ENCODE data around the gene WDR1.

The WDR1 gene

DNA sequence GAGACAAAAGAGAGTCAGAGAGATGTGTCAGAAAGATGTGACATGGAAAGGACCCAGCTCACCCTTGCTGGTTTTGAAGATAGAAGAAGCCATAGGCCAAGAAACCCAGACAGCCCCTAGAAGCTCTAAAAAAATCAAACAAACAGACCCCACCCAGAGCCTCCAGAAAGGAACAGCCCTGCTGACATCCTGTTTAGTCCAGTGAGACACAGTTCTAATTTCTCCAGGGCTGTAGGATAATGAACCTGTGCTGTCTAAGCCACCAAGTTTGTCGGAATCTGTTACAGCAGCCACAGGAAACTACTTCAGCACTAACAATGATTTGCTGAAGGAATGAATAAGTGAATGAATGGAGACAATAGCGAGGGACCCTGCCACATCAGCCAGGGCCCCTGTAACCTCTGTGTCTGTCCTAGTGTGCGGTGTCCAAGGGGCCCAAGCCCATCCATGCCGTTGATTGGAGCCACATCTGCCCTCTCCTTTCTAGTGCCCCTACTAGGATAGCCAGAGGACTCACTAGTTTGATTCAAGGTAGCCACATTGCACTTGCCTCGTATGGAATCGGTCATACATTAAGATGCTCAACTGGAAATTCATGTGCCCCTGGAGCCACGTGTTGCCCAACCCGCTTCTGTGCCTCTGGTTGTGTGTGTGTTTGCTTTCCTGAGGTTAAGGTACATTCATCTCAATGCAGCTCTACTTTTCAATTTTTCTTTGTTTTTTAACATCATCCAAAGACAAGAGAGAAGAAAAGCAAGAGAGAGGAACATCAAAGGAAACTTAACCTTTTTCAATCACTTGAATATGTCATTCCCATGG is 62.8 kb downstream of the WDR1 start:
- no peaks in the 10 kb centered on the region for H3F3A ChIP-seq (ENCODE audit: control insufficient read depth, insufficient read depth)
- no peaks in the 10 kb centered on the region for H3K36me3 ChIP-seq (ENCODE audit: control insufficient read depth, low read length)
- no peak overlapping the region for H3K27ac ChIP-seq (ENCODE audit: low read depth, low read length)
- no peaks in the 10 kb centered on the region for H3K27me3 ChIP-seq (ENCODE audit: control insufficient read depth, low read length)
- H3K9me3 ChIP-seq (ENCODE audit: control insufficient read depth, insufficient read depth, low read length) = no peaks in the 10 kb centered on the region
- no peak for TF ChIP-seq EZH2phosphoT487 (IDR thresholded peaks at IDR 0.05; ENCODE audit: borderline replicate concordance, low read length)
- TF ChIP-seq, protein P1, sequence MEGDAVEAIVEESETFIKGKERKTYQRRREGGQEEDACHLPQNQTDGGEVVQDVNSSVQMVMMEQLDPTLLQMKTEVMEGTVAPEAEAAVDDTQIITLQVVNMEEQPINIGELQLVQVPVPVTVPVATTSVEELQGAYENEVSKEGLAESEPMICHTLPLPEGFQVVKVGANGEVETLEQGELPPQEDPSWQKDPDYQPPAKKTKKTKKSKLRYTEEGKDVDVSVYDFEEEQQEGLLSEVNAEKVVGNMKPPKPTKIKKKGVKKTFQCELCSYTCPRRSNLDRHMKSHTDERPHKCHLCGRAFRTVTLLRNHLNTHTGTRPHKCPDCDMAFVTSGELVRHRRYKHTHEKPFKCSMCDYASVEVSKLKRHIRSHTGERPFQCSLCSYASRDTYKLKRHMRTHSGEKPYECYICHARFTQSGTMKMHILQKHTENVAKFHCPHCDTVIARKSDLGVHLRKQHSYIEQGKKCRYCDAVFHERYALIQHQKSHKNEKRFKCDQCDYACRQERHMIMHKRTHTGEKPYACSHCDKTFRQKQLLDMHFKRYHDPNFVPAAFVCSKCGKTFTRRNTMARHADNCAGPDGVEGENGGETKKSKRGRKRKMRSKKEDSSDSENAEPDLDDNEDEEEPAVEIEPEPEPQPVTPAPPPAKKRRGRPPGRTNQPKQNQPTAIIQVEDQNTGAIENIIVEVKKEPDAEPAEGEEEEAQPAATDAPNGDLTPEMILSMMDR (IDR thresholded peaks at IDR 0.05; ENCODE audit: low read depth, low read length, poor library complexity, severe bottlenecking) = no peak
- no peaks in the 10 kb centered on the region for H4K20me1 ChIP-seq (ENCODE audit: control insufficient read depth, insufficient read depth, low read depth, low read length)
- H3K9me2 ChIP-seq (replicated peaks; ENCODE audit: control insufficient read depth, low read length) = no peaks in the 10 kb centered on the region
- no peaks in the 10 kb centered on the region for H3K79me2 ChIP-seq (ENCODE audit: control insufficient read depth, low read length)
- no peak overlapping the region for H3K4me3 ChIP-seq (ENCODE audit: low read length)
- H3K4me2 ChIP-seq (ENCODE audit: low read length) = no peak overlapping the region
- peaks cover 21% of the 10 kb centered on the region for H3K4me1 ChIP-seq (ENCODE audit: control insufficient read depth, low read length)

DNA sequence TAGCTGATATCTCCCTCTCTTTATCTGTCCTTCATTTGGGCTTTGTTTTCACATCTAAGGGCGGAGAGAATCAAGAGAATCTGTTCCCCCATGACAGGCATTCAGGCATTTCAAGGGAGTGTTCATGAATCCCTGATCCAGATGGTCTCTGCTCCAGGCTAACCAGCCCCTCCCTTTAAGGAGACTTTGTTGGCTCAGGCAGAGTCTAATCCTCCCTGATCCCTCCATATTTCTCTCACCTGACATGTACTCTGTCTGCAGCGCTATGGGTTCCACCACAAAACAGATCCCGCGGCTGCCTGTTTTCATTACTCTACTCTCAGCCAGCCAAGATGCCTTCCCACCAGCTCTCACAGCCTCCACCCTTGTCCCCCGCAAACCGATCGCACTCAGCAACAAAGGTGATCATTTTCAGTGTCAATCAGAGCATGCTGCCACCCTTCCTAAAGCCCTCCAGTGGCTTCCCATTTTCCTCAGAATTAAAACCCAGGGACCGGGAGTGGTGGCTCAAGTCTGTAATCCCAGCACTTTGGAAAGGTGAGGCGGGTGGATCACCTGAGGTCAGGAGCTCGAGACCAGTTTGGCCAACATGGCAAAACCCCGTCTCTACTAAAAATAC is 65.0 kb downstream of the WDR1 start:
- TF ChIP-seq, protein P1 (IDR thresholded peaks at IDR 0.05; ENCODE audit: low read depth, low read length, poor library complexity, severe bottlenecking) = no peak
- no peak for TF ChIP-seq EZH2phosphoT487 (IDR thresholded peaks at IDR 0.05; ENCODE audit: borderline replicate concordance, low read length)
- Histone ChIP-seq H3K4me3 (ENCODE audit: low read length) (no peak overlapping the region), H3K9me2 (replicated peaks; ENCODE audit: control insufficient read depth, low read length) (no peaks in the 10 kb centered on the region), H3F3A (ENCODE audit: control insufficient read depth, insufficient read depth) (no peaks in the 10 kb centered on the region), H3K4me1 (ENCODE audit: control insufficient read depth, low read length) (peaks cover 26% of the 10 kb centered on the region), H4K20me1 (ENCODE audit: control insufficient read depth, insufficient read depth, low read depth, low read length) (no peaks in the 10 kb centered on the region), H3K27me3 (ENCODE audit: control insufficient read depth, low read length) (no peaks in the 10 kb centered on the region), H3K36me3 (ENCODE audit: control insufficient read depth, low read length) (no peaks in the 10 kb centered on the region), H3K27ac (ENCODE audit: low read depth, low read length) (no peak overlapping the region), H3K9me3 (ENCODE audit: control insufficient read depth, insufficient read depth, low read length) (no peaks in the 10 kb centered on the region), H3K4me2 (ENCODE audit: low read length) (no peak overlapping the region), H3K79me2 (ENCODE audit: control insufficient read depth, low read length) (no peaks in the 10 kb centered on the region)

DNA sequence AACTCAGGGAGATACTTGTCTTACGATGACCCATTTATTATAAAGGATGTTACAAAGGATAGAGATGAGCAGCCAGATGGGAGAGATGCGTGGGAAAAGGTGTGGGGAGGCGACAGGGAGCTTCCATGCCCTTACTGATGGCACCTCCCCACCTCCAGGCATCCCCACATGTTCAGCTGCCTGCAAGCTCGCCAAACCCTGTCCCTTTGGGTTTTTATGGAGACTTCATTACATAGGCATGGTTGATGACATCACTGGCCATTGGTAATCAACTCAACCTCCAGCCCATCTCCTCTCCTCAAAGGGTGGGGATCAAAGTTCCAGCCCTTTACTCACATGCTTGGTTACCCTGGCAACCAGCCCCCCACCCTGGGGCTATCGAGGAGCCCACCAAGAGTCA is 65.9 kb downstream of the WDR1 start:
- Histone ChIP-seq H3K9me3 (ENCODE audit: control insufficient read depth, insufficient read depth, low read length) (no peaks in the 10 kb centered on the region), H3K79me2 (ENCODE audit: control insufficient read depth, low read length) (no peaks in the 10 kb centered on the region), H3K36me3 (ENCODE audit: control insufficient read depth, low read length) (no peaks in the 10 kb centered on the region), H3K27me3 (ENCODE audit: control insufficient read depth, low read length) (no peaks in the 10 kb centered on the region), H3K4me1 (ENCODE audit: control insufficient read depth, low read length) (peaks cover 29% of the 10 kb centered on the region), H4K20me1 (ENCODE audit: control insufficient read depth, insufficient read depth, low read depth, low read length) (no peaks in the 10 kb centered on the region), H3K4me3 (ENCODE audit: low read length) (no peak overlapping the region), H3K27ac (ENCODE audit: low read depth, low read length) (no peak overlapping the region), H3F3A (ENCODE audit: control insufficient read depth, insufficient read depth) (no peaks in the 10 kb centered on the region), H3K9me2 (replicated peaks; ENCODE audit: control insufficient read depth, low read length) (no peaks in the 10 kb centered on the region), H3K4me2 (ENCODE audit: low read length) (no peak overlapping the region)
- TF ChIP-seq, protein P1 (IDR thresholded peaks at IDR 0.05; ENCODE audit: low read depth, low read length, poor library complexity, severe bottlenecking) = no peak
- TF ChIP-seq EZH2phosphoT487 (IDR thresholded peaks at IDR 0.05; ENCODE audit: borderline replicate concordance, low read length) = no peak

All from DOHH2 (cell line).